Karpas-422 (cell line): ENCODE data around the gene MAGEB4. TPM values are rescaled to one million over a fixed set of nuclear protein-coding genes. Genes with fewer than 3 reads are reported as not detected.
"Not testable (repeated sequence)": the region's sequence is repeated elsewhere in the genome, so short reads cannot be mapped to it uniquely, and the experiment has no call there.

ENCODE experiments used
- DNase-seq: peaks from one replicate; pipeline ENCODE4 v3.0.0-alpha.2; 2015
- H2AFZ ChIP-seq: fragments of 200-600 bp; sonication (generic); 2 replicates; pipeline ENCODE4 v1.6.1; 2014; ENCODE audit warnings: antibody characterized with exemption, low read length, mixed read lengths
- H3K27ac ChIP-seq: fragments of 200-600 bp; sonication (generic); 2 replicates; pipeline ENCODE4 v1.5.1; 2014; ENCODE audit warnings: mild to moderate bottlenecking, low read length, moderate library complexity
- H3K27me3 ChIP-seq: fragments of 200-600 bp; sonication (generic); 2 replicates; pipeline ENCODE4 v1.6.1; 2014; ENCODE audit warnings: low read length, mixed read lengths
- H3K36me3 ChIP-seq: fragments of 200-600 bp; sonication (generic); 2 replicates; pipeline ENCODE4 v1.6.1; 2014; ENCODE audit warnings: low read length, mixed read lengths; ENCODE audit not compliant: insufficient read depth
- H3K4me1 ChIP-seq: fragments of 200-600 bp; sonication (generic); 2 replicates; pipeline ENCODE4 v1.6.1; 2014; ENCODE audit warnings: mild to moderate bottlenecking, low read length, mixed read lengths
- H3K4me2 ChIP-seq: fragments of 200-600 bp; sonication (generic); 2 replicates; pipeline ENCODE4 v1.6.1; 2014; ENCODE audit warnings: low read length, low read depth, mild to moderate bottlenecking; ENCODE audit not compliant: poor library complexity, severe bottlenecking
- H3K4me3 ChIP-seq: fragments of 200-600 bp; sonication (generic); 2 replicates; pipeline ENCODE4 v1.5.1; 2014; ENCODE audit warnings: mild to moderate bottlenecking, antibody characterized with exemption, low read length, mixed read lengths
- H3K79me2 ChIP-seq: fragments of 200-600 bp; sonication (generic); 2 replicates; pipeline ENCODE4 v1.6.1; 2014; ENCODE audit warnings: mild to moderate bottlenecking, low read length, mixed read lengths
- H3K9ac ChIP-seq: fragments of 200-600 bp; sonication (generic); 2 replicates; pipeline ENCODE4 v1.6.0; 2014; ENCODE audit warnings: low read length
- H3K9me2 ChIP-seq: fragments of 200-600 bp; sonication (generic), shearing (Covaris generic); replicated peaks from 2 replicates; pipeline ENCODE4 v1.6.0; 2014; ENCODE audit warnings: mild to moderate bottlenecking, low read length, moderate library complexity; ENCODE audit not compliant: insufficient read depth
- H3K9me3 ChIP-seq: fragments of 300-700, 200-600 bp; sonication (generic); 2 replicates; pipeline ENCODE4 v1.6.1; 2014; ENCODE audit warnings: low read length, mixed read lengths
- H4K20me1 ChIP-seq: fragments of 200-600 bp; sonication (generic); 2 replicates; pipeline ENCODE4 v1.6.1; 2014; ENCODE audit warnings: mild to moderate bottlenecking, antibody characterized with exemption, low read length, low read depth; ENCODE audit not compliant: insufficient read depth
- total RNA-seq: library from RNA; depleted of rRNA; stranded (reverse); fragments of >200 nt; shearing (Covaris generic); gene quantifications from 2 replicates; pipeline ENCODE4 v1.2.3, GENCODE V29; 2014; ENCODE audit warnings: low replicate concordance; rRNA removed

The MAGEB4 gene
- total RNA-seq: not detected in 2 replicates

- Histone ChIP-seq H3K4me2 (no peak within 1 kb of the TSS), H2AFZ (no peak within 1 kb of the TSS), H3K36me3 (no peaks in the 10 kb centered on the region)
Observed at GRCh38 chrX:30241724-30242415, at the start of gene MAGEB4. MAGEB4 (plus strand) TSS chrX:30242000; CDS start chrX:30242136, 136 bp downstream.

GRCh38 chrX:30193910-30194309, 47.9 kb upstream of the MAGEB4 start:
- H3K9me2 ChIP-seq, H4K20me1 ChIP-seq, H3K27me3 ChIP-seq, H3K4me3 ChIP-seq, H3K27ac ChIP-seq, H3K4me2 ChIP-seq, DNase-seq, H3K9me3 ChIP-seq, H3K4me1 ChIP-seq, H3K9ac ChIP-seq, H3K79me2 ChIP-seq, H3K36me3 ChIP-seq, H2AFZ ChIP-seq: not testable (repeated sequence)

More at GRCh38 chrX:30241724-30242415, at the start of gene MAGEB4:
- no peak within 1 kb of the TSS for H3K4me3 ChIP-seq
- H3K27ac ChIP-seq: no peak within 1 kb of the TSS
- no peaks in the 10 kb centered on the region for H3K27me3 ChIP-seq
- H3K9me3 ChIP-seq: 0 out of 2 replicates have a peak, but pooled peaks cover 4% of the 10 kb centered on the region
- H4K20me1 ChIP-seq: no peaks in the 10 kb centered on the region
- no peak within 1 kb of the TSS for H3K9ac ChIP-seq
- no peaks in the 10 kb centered on the region for H3K9me2 ChIP-seq
- DNase-seq: no peak
- H3K79me2 ChIP-seq: no peaks in the 10 kb centered on the region
- no peaks in the 10 kb centered on the region for H3K4me1 ChIP-seq

GRCh38 chrX:30196322-30196721, 45.5 kb upstream of the MAGEB4 start:
- Histone ChIP-seq H3K36me3 (no peaks in the 10 kb centered on the region), H3K4me2 (no peak overlapping the region), H4K20me1 (no peaks in the 10 kb centered on the region), H3K4me1 (no peaks in the 10 kb centered on the region), H3K9me2 (no peaks in the 10 kb centered on the region), H3K27ac (no peak overlapping the region), H3K9me3 (no peaks in the 10 kb centered on the region), H3K9ac (no peak overlapping the region), H2AFZ (no peak overlapping the region), H3K4me3 (no peak overlapping the region), H3K27me3 (no peaks in the 10 kb centered on the region), H3K79me2 (no peaks in the 10 kb centered on the region)
- peak; percentile 44 for DNase-seq

- no peaks in the 10 kb centered on the region for H3K79me2 ChIP-seq
- H3K4me3 ChIP-seq: no peak overlapping the region
- no peaks in the 10 kb centered on the region for H3K9me2 ChIP-seq
- H3K36me3 ChIP-seq: no peaks in the 10 kb centered on the region
- H2AFZ ChIP-seq: no peak overlapping the region
- no peaks in the 10 kb centered on the region for H3K27me3 ChIP-seq
- no peak overlapping the region for H3K27ac ChIP-seq
- no peak for DNase-seq
- no peak overlapping the region for H3K9ac ChIP-seq
- no peaks in the 10 kb centered on the region for H4K20me1 ChIP-seq
- no peak overlapping the region for H3K4me2 ChIP-seq
- no peaks in the 10 kb centered on the region for H3K4me1 ChIP-seq
- no peaks in the 10 kb centered on the region; the same call in 1 of the 2 replicates for H3K9me3 ChIP-seq
Observed at GRCh38 chrX:30212172-30212571, 29.6 kb upstream of the MAGEB4 start.

GRCh38 chrX:30215357-30215843, 26.4 kb upstream of the MAGEB4 start, which contains the start of gene MAGEB2:
MAGEB2 (plus strand) TSS chrX:30215563; CDS start chrX:30218581, 3,018 bp downstream.
- Histone ChIP-seq H3K79me2 (no peaks in the 10 kb centered on the region), H3K27me3 (no peaks in the 10 kb centered on the region), H3K9ac (no peak within 1 kb of the TSS), H3K4me1 (no peaks in the 10 kb centered on the region), H3K27ac (no peak within 1 kb of the TSS), H4K20me1 (no peaks in the 10 kb centered on the region), H3K9me2 (no peaks in the 10 kb centered on the region), H3K4me3 (no peak within 1 kb of the TSS), H3K4me2 (no peak within 1 kb of the TSS), H3K9me3 (no peaks in the 10 kb centered on the region), H3K36me3 (no peaks in the 10 kb centered on the region), H2AFZ (no peak within 1 kb of the TSS)
- DNase-seq: no peak

GRCh38 chrX:30217465-30217864, 24.3 kb upstream of the MAGEB4 start:
- Histone ChIP-seq H3K27me3 (no peaks in the 10 kb centered on the region), H3K4me1 (no peaks in the 10 kb centered on the region), H3K4me2 (no peak overlapping the region), H3K9me3 (no peaks in the 10 kb centered on the region), H3K27ac (no peak overlapping the region), H3K4me3 (no peak overlapping the region), H3K9ac (no peak overlapping the region), H4K20me1 (no peaks in the 10 kb centered on the region), H3K9me2 (no peaks in the 10 kb centered on the region), H3K36me3 (no peaks in the 10 kb centered on the region), H2AFZ (no peak overlapping the region), H3K79me2 (no peaks in the 10 kb centered on the region)
- DNase-seq: no peak

GRCh38 chrX:30219372-30219771, 22.4 kb upstream of the MAGEB4 start:
- H3K9me3 ChIP-seq: no peaks in the 10 kb centered on the region
- H3K79me2 ChIP-seq: no peaks in the 10 kb centered on the region
- H3K27me3 ChIP-seq: no peaks in the 10 kb centered on the region
- H3K4me1 ChIP-seq: no peaks in the 10 kb centered on the region
- H2AFZ ChIP-seq: no peak overlapping the region
- H3K4me3 ChIP-seq: no peak overlapping the region
- H4K20me1 ChIP-seq: no peaks in the 10 kb centered on the region
- no peak overlapping the region for H3K27ac ChIP-seq
- H3K9ac ChIP-seq: no peak overlapping the region
- H3K9me2 ChIP-seq: no peaks in the 10 kb centered on the region
- no peak for DNase-seq
- no peak overlapping the region for H3K4me2 ChIP-seq
- no peaks in the 10 kb centered on the region for H3K36me3 ChIP-seq

GRCh38 chrX:30220661-30221060, 21.1 kb upstream of the MAGEB4 start:
- Histone ChIP-seq H3K4me1 (no peaks in the 10 kb centered on the region), H3K79me2 (no peaks in the 10 kb centered on the region), H2AFZ (no peak overlapping the region), H3K9ac (no peak overlapping the region), H4K20me1 (no peaks in the 10 kb centered on the region), H3K9me3 (no peaks in the 10 kb centered on the region), H3K4me3 (no peak overlapping the region), H3K4me2 (no peak overlapping the region), H3K9me2 (no peaks in the 10 kb centered on the region), H3K36me3 (no peaks in the 10 kb centered on the region), H3K27ac (no peak overlapping the region), H3K27me3 (no peaks in the 10 kb centered on the region)
- DNase-seq: no peak
